ENCODE data around the gene ISM1.

ISM1 gene

GRCh38 chr20:13220904-13221297, at the start of gene ISM1:
Gene ISM1, plus strand, starts transcription at chr20:13221274. Its CDS starts 503 bp downstream, at chr20:13221777.
- DNase-seq = peak; percentile 21 to 34

GRCh38 chr20:13173201-13173600, 47.9 kb upstream of the ISM1 start:
- no peak for DNase-seq

GRCh38 chr20:13174402-13174801, 46.7 kb upstream of the ISM1 start:
- DNase-seq = no peak

GRCh38 chr20:13180986-13181889, 39.8 kb upstream of the ISM1 start:
- no peak for DNase-seq

- DNase-seq = no peak
Observed at GRCh38 chr20:13183005-13183404, 38.1 kb upstream of the ISM1 start.

GRCh38 chr20:13186043-13186774, 34.9 kb upstream of the ISM1 start:
- no peak for DNase-seq

- no peak for DNase-seq
Observed at GRCh38 chr20:13187899-13188298, 33.2 kb upstream of the ISM1 start.

- no peak for DNase-seq
Observed at GRCh38 chr20:13199279-13199678, 21.8 kb upstream of the ISM1 start.

- peak; percentile 91 to 99 for DNase-seq
Observed at GRCh38 chr20:13200767-13201500, 20.1 kb upstream of the ISM1 start.

- peak in 1 of 2 experiments; percentile 66 for DNase-seq
Observed at GRCh38 chr20:13202565-13202964, 18.5 kb upstream of the ISM1 start.

- DNase-seq = no peak
Observed at GRCh38 chr20:13205425-13205824, 15.6 kb upstream of the ISM1 start.

GRCh38 chr20:13205848-13206434, 15.1 kb upstream of the ISM1 start:
- peak in 1 of 2 experiments; percentile 46 for DNase-seq

GRCh38 chr20:13207016-13207415, 14.1 kb upstream of the ISM1 start:
- no peak for DNase-seq

GRCh38 chr20:13211956-13212618, 9.0 kb upstream of the ISM1 start:
- DNase-seq = no peak

GRCh38 chr20:13212750-13213149, 8.3 kb upstream of the ISM1 start:
- no peak for DNase-seq

- no peak for DNase-seq
Observed at GRCh38 chr20:13213335-13213734, 7.7 kb upstream of the ISM1 start.

- DNase-seq = no peak
Observed at GRCh38 chr20:13216533-13216932, 4.5 kb upstream of the ISM1 start.

- no peak for DNase-seq
Observed at GRCh38 chr20:13219327-13220193, 1.5 kb upstream of the ISM1 start.

GRCh38 chr20:13220194-13220903, 725 bp upstream of the ISM1 start:
- DNase-seq = peak; percentile 21 to 43

- no peak for DNase-seq
Observed at GRCh38 chr20:13221313-13221672, 219 bp downstream of the ISM1 start.

Data from NCI-H2081 (cell line).